GDM1 (cell line): Measurements from ENCODE around the gene CDHR2.
"Not testable (repeated sequence)": the region's sequence is repeated elsewhere in the genome, so short reads cannot be mapped to it uniquely, and the experiment has no call there.

Experiments used
- DNase-seq: peaks from one replicate; lab custom pipeline; 2025; lab: John Stamatoyannopoulos, UW

The CDHR2 gene

DNA sequence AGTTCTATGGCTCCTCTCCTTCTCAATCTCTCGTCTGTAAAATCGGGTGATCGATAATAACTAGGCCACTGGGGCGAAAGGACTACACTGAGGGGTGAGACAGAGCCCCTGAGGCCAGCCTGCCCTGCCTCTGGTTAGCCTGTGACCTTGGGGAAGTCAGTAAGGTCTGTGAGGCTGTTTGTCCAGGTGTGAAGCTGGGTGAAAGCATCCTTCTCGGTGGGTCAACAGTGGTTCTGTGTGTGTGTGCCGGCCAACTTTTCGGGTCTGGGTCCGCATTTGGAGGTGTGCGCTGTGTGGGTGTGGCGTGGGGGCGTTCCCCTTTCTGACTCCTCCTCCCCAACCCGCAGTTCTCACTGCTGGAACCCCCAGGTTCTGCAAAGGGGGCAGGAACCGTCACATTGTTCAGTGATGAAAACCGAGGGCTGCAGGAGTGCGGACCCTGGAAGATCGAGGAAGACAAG is 7.0 kb upstream of the CDHR2 start:
- peak; percentile 60 for DNase-seq

GRCh38 chr5:176542596-176543427 is 6.3 kb upstream of the CDHR2 start:
- peak; percentile 46 for DNase-seq

DNA sequence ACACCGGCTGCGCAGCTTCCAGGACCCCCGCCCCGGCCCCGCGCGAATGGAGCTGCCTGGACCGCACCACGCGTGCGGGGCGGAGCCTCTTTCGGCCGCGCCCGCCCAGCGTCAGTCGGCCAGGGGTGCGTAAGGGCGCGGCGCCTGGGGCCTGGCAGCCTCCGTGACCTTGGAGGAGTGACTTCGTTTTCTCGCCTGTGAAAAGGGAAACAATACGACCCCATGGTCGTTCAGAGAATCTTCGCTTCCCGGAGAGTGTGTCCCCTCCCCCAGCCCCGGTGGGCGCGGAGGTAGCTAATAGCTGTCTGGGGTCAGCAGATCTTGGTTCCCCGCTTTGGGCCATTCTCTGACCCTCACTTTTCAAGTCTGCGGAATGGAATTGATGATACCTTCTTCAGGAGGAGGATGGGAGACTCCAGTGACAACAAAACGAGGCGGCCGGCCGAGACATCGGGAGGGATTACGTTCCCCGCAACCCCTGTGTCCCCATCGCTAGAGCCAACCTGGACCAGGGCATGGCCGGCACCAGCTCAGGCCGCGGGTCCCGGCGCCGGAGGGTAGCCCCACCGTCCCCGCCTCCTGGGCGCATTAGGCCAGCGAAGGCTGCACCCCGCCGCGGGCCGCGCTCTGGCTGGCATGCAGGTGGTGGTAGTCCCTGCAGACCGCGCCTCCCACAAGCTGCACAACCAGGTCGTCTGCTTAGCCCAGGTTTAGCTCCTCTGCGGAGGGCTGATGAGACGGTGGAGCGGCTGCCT is 5.5 kb upstream of the CDHR2 start:
- DNase-seq = peak; percentile 80

- DNase-seq = no peak
These were observed 3.8 kb upstream of the CDHR2 start for GRCh38 chr5:176545388-176545736.

- DNase-seq = no peak
These were observed 3.2 kb upstream of the CDHR2 start for GRCh38 chr5:176545737-176546509.

DNA sequence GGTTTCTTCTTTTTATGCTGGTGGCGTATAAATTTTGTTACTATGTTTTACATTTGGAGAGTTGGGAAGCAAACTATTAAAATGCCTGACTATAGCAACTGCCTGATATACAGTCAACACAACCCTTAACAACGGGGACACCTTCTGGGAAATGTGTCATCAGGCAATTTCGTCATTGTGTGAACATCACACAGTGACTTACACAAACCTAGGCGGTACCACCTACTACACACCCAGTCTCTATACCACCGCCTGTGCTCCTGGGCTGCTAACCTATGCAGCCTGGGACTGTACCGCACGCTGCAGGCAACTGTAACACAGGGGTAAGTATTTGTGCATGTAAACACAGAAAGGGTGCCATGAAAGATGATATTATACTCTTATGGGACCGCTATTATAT is 1.3 kb upstream of the CDHR2 start:
- no peak for DNase-seq

DNA sequence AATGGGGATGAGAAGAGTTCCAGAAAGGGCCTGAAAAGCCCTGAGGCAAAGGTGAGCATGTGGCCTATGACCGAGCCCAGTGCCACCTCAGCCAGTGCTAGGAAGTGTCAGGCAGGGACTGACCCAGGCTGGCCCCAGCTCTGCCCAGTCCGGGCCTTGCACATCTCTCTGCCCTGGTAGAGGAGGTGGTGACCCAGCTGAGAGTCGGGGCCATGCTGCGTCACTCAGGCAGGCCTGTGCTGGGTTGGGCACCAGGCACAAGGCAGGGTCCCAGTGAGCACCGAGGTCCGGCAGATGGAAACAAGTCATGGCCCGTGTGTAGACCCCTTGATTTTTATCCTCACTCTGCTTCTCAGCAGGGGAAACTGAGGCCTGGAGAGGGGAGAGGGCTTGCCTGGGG is 729 bp downstream of the CDHR2 start:
- DNase-seq = no peak

DNA sequence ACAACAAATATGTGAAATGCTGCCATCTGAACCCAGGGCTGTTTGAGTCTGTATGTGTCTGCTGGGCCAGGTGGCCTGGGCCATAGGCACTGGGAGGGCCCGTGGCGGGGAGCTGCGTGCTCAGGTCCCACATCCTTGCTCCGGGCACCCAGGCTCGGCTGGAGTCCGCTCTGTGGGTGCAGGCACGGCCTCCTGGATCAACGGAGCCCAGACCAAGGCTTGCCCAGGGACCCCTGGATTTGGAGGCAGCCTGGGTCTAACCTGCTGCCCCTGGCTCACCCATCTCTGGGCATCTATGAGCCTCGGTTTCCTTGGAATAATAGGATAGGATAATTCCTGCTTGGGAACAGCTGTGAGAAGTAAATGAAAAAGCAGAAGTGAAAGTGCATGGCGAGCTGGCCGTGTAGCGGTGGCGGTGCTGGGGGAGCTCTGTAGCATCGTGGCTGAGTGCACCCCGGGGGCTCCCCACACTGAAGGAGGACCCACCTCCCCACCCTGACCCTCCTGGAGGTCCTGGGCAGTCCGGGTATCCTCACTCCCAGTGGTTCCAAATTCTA is 1.2 kb downstream of the CDHR2 start:
- no peak for DNase-seq

DNA sequence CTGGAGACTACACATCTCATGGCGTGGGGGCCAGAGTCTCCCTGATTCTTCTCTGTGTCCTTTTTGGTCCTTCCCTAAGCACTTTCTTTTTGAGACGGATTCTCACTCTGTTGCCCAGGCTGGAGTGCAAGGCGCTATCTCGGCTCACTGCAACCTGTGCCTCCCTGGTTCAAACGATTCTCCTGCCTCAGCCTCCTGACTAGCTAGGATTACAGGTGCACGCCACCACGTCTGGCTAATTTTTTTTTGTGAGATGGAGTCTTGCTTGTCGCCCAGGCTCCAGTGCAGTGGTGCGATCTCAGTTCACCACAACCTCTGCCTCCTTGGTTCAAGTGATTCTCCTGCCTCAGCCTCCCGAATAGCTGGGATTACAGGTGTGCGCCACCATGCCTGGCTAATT is 1.8 kb downstream of the CDHR2 start:
- not testable (repeated sequence) for DNase-seq

- no peak for DNase-seq
These were observed 3.3 kb downstream of the CDHR2 start for GRCh38 chr5:176552332-176552869.

- no peak for DNase-seq
These were observed 4.3 kb downstream of the CDHR2 start for GRCh38 chr5:176553260-176554085.

- no peak for DNase-seq
These were observed 8.7 kb downstream of the CDHR2 start for GRCh38 chr5:176557846-176558245.

DNA sequence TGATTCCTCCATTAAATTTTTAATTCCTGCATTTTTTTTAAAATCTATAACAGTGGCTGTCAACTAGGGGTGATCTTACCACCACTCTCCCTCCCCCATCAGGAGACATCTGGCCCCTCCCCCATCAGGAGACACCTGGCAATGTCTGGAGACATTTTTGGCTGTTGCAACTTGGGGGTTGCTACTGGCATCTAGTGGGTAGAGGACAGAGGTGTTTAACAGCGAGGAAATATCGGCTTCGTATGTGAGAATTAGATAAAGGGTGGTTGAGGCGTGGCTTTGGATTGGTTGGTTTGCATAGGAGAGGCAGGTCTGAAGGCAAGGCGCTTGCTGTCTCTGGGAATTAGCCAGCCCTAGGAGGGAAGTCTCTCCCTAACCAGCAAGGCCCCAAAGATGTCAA is 10.5 kb downstream of the CDHR2 start:
- no peak for DNase-seq

DNA sequence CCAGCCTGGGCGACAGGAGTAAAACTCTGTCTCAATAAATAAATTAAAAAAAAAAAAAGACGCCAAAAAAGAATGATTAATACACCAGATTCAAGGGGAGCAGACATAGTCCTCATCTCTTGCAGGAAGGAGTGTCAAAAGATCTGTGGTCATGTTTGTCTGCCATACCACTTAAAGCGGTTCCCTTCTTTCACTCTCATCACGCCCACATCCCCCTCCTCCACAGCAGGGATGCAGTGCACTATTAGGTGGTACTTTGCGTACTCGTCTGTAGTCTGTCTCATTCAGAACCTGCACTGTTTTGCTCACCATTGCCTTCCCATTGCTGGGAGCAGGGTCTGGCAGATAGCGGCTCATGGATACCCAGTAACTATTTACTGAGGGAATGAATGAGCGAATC is 11.2 kb downstream of the CDHR2 start:
- DNase-seq = no peak

GRCh38 chr5:176561259-176561658 is 12.1 kb downstream of the CDHR2 start:
- DNase-seq = no peak

- DNase-seq = no peak
These were observed 13.0 kb downstream of the CDHR2 start for GRCh38 chr5:176562189-176562588.

DNA sequence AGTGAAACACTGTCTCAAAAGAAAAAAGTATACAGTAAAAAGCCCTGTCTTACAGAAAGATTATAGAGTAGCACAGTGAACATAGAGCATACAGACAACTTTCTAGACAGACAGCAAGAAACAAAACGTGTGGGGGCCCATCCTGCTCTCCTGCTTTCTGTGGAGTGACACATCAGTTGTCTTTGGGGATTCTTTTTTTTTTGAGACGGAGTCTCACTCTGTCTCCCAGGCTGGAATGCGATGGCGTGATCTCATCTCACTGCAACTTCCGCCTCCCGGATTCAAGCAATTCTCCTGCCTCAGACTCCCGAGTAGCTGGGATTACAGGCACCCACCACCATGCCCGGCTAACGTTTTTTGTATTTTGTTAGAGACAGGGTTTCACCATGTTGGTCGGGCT is 14.9 kb downstream of the CDHR2 start:
- DNase-seq = no peak

GRCh38 chr5:176565760-176566288 is 16.7 kb downstream of the CDHR2 start:
- no peak for DNase-seq

- no peak for DNase-seq
These were observed 19.5 kb downstream of the CDHR2 start for GRCh38 chr5:176568657-176569056.

GRCh38 chr5:176570044-176570443 is 20.9 kb downstream of the CDHR2 start:
- no peak for DNase-seq
